Stimulated activated CD8-positive, alpha-beta memory T cell treated with anti-CD3 and anti-CD28 coated beads, Interleukin-7, amount 100 ng/mL, for 1 hour (primary cell): ENCODE data around the gene FIBP.
"Not testable (repeated sequence)": the region's sequence is repeated elsewhere in the genome, so short reads cannot be mapped to it uniquely, and the experiment has no call there.

Experiments
- DNase-seq, 2 donors: peaks; one replicate each; pipeline ENCODE4 v3.0.0-alpha.2; 2020; ENCODE audit warnings: low read depth in 2 of 2

The FIBP gene

GRCh38 chr11:65859095-65859811 lies 29.0 kb downstream of the FIBP start:
- peak; percentile 93 to 94 for DNase-seq

DNA sequence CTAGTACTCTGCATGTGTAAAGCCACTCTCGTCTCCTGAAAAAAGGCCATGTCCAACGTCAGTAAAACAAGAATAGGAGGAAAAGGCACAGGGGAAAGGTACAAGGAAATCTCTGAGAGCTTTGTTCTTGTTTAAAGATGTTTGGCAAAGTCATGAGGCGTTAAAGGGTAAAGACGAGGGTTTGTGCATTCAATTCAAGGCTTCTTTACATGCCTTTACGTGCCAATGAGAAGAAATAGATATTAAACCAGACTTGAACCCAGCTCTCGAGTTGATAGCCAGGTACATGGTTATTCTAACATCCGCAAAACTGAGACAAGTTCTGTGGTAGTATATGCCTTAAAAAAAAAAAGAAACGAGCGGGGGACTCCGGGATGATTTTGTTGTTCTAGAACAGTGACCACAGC lies 29.6 kb downstream of the FIBP start:
- DNase-seq = no peak

DNA sequence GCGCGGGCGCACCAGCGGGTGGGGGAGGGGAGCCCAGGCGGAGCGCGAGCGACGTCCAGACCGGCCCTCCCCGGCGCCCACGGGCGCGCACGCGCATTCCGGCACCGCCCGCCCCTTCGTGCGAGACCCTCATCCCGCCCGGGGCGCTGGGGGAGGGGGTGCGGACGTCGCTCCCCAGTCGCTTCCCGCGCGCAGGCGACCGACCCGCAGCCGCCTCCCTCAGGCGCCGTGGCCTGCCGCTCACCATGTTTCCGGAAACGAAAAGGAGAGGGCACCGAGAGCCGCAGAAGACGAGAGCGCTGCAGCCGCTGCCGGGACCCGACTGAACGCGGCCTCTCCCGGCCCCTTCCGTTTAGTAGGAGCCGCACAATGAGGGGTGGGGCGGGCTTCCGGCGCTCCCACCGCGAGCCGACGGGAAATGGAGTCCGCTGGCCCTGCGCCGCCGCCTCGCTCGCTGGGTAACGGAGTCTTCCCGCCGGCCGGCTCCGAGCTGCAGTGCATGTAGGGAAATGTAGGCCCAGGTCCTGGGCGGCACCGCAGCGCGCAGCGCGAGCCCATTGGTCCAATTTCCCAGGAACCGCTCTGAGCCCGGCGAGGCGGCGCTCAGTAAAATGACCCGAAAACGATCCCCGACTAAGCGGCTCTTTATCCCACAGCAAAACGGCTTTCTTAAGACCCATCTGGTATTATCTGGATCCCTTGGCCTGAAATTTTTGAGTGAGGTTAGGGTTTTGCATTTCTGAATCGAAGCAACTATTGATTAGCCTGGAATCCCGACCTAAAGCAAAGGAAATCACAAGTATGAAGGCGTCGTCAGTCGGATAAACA lies 30.2 kb downstream of the FIBP start, which contains the start of gene CFL1:
Gene CFL1 (minus strand): TSS at position 328 of the 828 bp plus-strand sequence. CDS start 81 bp downstream, at position 247.
- peak; percentile 93 for DNase-seq

GRCh38 chr11:65857500-65857852 lies 30.8 kb downstream of the FIBP start:
- DNase-seq = peak in 1 of 2 donors; percentile 40

DNA sequence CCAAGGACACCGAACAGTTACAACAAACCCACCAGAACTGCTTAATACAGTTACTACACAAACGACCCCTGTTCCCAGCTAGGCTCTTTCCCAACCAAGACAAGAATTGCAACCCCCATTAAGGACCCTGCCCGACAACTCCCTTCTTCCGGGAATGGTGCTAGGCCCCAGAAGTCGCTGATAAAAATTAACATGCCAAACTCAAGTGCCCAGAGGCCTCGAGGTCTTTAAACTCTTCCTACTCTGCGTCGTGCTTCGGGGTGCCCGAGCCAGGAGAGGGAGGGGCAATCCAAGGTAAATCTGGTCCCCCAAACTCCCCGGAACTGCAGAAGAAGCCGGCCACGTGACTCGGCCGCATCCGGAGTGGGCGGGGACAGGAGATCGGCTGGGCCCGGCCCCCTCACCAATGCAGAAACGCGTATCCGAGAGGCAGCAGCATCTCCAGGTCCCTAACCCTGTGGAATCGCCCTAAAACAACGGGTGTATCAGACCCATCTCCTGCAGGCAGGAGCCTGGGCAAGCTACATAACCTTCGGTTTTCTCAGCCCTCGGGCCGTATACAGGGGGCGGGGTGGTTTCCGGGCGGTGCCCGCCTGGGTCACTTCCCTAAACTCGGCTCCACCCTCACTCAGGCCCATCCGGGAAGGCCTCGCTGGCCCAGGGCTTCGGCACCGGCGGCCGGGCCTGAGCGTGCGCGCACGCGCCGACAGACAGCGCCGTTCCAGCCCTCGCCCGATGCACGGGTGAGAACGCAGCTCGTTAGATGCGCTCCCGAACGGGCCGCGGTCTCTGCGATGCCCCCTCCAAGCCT lies 31.4 kb downstream of the FIBP start:
- DNase-seq = peak; percentile 72 to 73

- no peak for DNase-seq
Measured at GRCh38 chr11:65855927-65856363, 32.3 kb downstream of the FIBP start.

DNA sequence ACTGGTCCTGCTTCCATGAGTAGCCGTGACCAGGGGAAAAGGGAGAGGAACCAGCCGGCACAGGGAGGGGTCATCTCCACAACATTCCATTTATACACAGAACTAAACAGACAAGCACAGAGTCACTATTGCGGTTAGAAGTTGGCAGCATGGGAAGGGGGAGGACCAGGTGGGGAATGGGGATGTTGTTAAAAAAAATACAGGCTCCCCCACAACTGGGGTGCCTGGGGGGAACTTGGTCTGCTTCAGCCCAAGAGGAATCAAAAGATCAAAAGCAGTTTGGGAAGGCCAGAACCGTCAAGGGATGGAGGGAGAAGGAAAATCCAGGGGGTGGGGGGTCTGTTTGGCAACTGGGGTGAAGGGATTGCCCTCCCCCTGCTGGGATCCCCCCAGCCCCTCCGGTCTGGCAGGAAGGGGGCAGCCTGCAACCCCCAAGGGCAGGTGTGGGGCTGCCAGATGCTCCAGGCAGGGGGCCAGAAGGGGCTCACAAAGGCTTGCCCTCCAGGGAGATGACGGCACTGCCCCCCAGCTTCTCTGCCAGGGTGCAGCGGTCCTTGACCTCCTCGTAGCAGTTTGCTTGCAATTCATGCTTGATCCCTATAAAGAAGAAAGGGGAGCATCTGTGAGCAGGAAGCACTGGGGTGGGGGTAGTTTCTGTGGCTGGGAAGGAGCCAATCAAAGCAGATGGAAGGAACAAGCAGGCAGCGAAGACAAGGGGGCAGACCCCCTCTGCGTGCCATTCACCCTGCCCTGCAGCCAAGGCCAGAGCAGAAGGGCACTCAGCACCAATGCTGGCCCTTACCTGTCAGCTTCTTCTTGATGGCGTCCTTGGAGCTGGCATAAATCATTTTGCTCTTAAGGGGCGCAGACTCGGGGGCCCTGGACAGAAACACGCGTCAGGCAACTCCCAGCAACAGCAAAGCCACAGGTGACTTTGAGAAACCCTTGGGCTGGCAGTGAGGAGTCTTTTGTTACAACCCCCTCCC lies 33.1 kb downstream of the FIBP start:
- no peak for DNase-seq

GRCh38 chr11:65854161-65854592 lies 34.1 kb downstream of the FIBP start:
- DNase-seq = no peak

GRCh38 chr11:65853246-65853979 lies 34.9 kb downstream of the FIBP start:
- no peak for DNase-seq

DNA sequence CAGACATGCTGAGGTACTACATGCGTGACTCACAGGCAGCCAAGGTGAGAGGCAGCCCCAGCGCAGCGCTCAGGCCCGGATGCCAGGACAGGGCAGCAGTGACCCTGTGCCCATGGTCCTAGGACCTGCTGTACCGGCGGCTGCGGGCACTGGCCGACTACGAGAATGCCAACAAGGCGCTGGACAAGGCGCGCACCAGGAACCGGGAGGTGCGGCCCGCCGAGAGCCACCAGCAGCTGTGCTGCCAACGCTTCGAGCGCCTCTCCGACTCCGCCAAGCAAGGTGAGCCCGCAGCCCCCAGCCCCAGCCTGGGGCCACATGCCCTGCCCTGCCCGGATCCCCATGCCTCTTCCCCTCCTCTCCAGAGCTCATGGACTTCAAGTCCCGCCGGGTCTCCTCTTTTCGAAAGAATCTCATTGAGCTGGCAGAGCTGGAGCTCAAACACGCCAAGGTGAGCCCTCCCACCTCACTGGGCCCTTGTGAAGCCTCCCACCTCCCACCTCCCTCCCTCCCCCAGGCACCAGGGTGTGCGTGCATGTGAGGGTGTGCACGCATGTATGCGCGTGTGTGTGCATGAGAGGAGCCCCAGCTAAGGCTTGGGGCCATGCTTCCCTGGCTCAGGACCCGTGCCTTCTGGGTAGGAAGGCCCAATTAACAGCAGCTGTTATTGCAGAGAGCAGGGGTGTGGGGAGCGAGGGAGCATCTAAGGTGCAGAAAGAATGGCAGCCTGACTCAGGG lies 35.6 kb downstream of the FIBP start:
- DNase-seq = no peak

- DNase-seq = no peak
Measured at GRCh38 chr11:65851811-65852507, 36.3 kb downstream of the FIBP start.

DNA sequence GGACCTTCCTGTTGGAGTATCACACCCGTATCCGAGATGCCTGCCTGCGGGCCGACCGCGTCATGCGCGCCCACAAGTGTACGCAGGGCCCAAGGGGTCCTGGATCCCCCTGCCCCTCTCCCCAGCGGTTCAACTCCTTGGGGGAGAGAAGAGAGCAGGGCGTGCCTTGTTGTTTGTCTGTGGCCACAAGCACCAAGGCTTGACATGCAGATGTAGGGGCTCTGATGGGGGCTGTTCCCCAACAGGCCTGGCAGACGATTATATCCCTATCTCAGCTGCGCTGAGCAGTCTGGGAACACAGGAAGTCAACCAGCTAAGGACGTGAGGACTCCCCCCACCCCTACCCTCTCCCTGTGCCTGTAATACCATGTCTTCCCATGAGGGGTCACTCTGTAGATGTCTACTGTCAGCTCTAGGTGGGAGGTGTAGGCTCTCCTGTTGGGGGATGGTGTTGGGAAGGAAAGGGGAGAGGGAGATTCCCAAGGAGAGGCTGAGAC lies 37.1 kb downstream of the FIBP start:
- DNase-seq = no peak

DNA sequence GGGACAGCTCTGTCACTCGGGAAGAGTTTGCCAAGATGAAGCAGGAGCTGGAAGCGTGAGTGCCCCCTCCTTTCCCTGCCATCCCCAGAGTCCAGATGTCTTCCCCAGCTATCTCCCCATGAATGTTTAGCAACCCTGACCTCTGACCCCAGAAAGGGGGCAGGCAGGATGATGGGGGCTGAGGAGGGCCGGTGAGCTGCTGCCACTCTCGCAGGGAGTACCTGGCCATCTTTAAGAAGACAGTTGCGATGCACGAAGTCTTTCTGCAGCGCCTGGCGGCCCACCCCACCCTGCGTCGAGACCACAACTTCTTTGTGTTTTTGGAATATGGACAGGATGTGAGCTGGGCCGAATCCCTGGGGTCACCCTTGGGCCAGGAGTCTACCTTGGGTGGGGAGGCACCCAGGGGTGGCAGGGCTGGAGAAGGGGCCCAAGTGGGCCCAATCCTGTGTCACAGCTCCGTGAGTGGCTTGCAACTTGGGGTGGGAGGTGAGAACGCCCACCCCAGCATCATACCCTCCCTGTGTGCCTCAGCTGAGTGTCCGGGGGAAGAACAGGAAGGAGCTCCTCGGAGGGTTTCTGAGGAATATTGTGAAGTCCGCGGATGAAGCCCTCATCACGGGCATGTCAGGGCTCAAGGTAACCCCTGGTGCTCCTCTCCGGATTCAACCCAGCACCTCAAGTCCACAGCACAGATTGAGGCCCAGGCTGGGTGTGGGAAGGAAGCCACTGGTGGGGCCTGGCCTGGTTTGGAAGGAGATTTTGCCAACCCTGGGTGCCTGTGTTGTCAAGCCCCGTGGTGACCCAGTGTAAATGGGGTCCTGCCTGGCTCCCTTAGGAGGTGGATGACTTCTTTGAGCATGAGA lies 37.8 kb downstream of the FIBP start:
- DNase-seq = no peak

- DNase-seq = no peak
Measured at GRCh38 chr11:65849771-65850216, 38.5 kb downstream of the FIBP start.

- no peak for DNase-seq
Measured at GRCh38 chr11:65849366-65849765, 38.9 kb downstream of the FIBP start.

DNA sequence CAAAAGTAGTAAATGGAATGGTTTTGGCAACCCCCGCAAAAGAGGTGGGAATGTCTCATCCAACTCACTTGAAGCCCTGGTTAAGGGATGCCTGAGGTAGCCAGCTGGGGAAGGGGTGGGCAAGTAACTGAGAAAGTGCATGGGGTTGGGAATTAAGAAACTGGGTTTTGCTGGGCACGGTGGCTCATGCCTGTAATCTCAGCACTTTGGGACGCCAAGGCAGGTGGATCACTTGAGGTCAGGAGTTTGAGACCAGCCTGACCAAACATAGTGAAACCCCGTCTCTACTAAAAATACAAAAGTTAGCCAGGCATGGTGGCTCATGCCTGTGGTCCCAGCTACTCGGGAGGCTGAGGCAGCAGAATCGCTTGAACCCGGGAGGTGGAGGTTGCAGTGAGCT lies 39.6 kb downstream of the FIBP start:
- DNase-seq = not testable (repeated sequence)

- DNase-seq = no peak
Measured at GRCh38 chr11:65847746-65848145, 40.5 kb downstream of the FIBP start.
